HepG2 (cell line): ENCODE measurements around the gene CCDC9B. TPM values are rescaled to one million over a fixed set of nuclear protein-coding genes. Genes with fewer than 3 reads are reported as not detected.

Experiments used
- ARID2 ChIP-seq: sonication (generic); formaldehyde crosslinking; IDR thresholded peaks from 2 replicates; pipeline ENCODE4 v1.8.1; 2022; ENCODE audit warnings: mild to moderate bottlenecking, missing genetic modification reagents, borderline replicate concordance
- CBX1 ChIP-seq: IDR thresholded peaks from one replicate; pipeline ENCODE4 v1.6.1; 2016; ENCODE audit warnings: antibody characterized with exemption, low read depth
- KDM2A ChIP-seq: sonication (generic); formaldehyde crosslinking; IDR thresholded peaks from 2 replicates; pipeline ENCODE4 v1.4.0; 2020; ENCODE audit warnings: low read depth, missing genetic modification reagents, borderline replicate concordance
- KLF13 ChIP-seq: sonication (generic); formaldehyde crosslinking; IDR thresholded peaks from 2 replicates; pipeline ENCODE4 v1.4.0; 2020; ENCODE audit warnings: mild to moderate bottlenecking, missing genetic modification reagents
- KLF6 ChIP-seq: IDR thresholded peaks from 2 replicates; pipeline ENCODE4 v1.8.0; 2016; ENCODE audit warnings: missing biosample characterization, missing genetic modification reagents
- MAFK ChIP-seq, 2 experiments: IDR thresholded peaks in 1 of 2; conservative IDR thresholded peaks in 1 of 2; 2 replicates each; pipeline ENCODE4 v1.6.1; 2011; ENCODE audit warnings: improper control_type of control experiment in 2 of 2, low read length in 2 of 2
- MIXL1 ChIP-seq: IDR thresholded peaks from 2 replicates; pipeline ENCODE4 v1.6.1; 2016
- PLRG1 ChIP-seq: fragments of 450-650 bp; conservative IDR thresholded peaks from 2 replicates; pipeline ENCODE4 v1.6.1; 2016
- RFXAP ChIP-seq: sonication (generic); formaldehyde crosslinking; IDR thresholded peaks from 2 replicates; pipeline ENCODE4 v1.4.0; 2020; ENCODE audit warnings: missing genetic modification reagents, borderline replicate concordance
- SOX5 ChIP-seq: IDR thresholded peaks from 2 replicates; pipeline ENCODE4 v1.6.1; 2016; ENCODE audit warnings: borderline replicate concordance
- SYNCRIP ChIP-seq: fragments of 200-400 bp; formaldehyde crosslinking; IDR thresholded peaks from 2 replicates; pipeline ENCODE4 v1.6.1; 2018; ENCODE audit warnings: mild to moderate bottlenecking, low read depth, low read length; ENCODE audit not compliant: insufficient read depth
- TAF15 ChIP-seq: fragments of 200-400 bp; formaldehyde crosslinking; IDR thresholded peaks from one replicate; pipeline ENCODE4 v1.6.1; 2018; ENCODE audit warnings: mild to moderate bottlenecking, low read depth, low read length; ENCODE audit not compliant: poor library complexity, severe bottlenecking
- YEATS4 ChIP-seq: sonication (generic); formaldehyde crosslinking; IDR thresholded peaks from 2 replicates; pipeline ENCODE4 v1.4.0; 2020; ENCODE audit warnings: missing genetic modification reagents, borderline replicate concordance
- ZNF17 ChIP-seq: sonication (generic); formaldehyde crosslinking; IDR thresholded peaks from 2 replicates; pipeline ENCODE4 v1.5.0; 2020; ENCODE audit warnings: mild to moderate bottlenecking, missing genetic modification reagents
- ZNF562 ChIP-seq: sonication (generic); formaldehyde crosslinking; IDR thresholded peaks from 2 replicates; pipeline ENCODE4 v1.8.0; 2022; ENCODE audit warnings: missing genetic modification reagents, borderline replicate concordance
- ZSCAN22 ChIP-seq: sonication (generic); formaldehyde crosslinking; IDR thresholded peaks from 2 replicates; pipeline ENCODE4 v1.4.0; 2020; ENCODE audit warnings: mild to moderate bottlenecking, missing genetic modification reagents
- polyA plus RNA-seq, 8 experiments: library from polyadenylated mRNA; depleted of rRNA in 3 of 8; stranded (reverse) in 7 of 8; unstranded in 1 of 8; fragments of >200 nt; fragmentation: Illumina TruSeq in 4 of 8; extraction: Trizol in 4 of 8; gene quantifications; 2 replicates each; pipeline versions ENCODE4 v1.2.1 to v1.2.3, GENCODE V29; 2011 to 2016; ENCODE audit warnings: low read depth in 4 of 8, missing spikeins in 1 of 8, mixed read lengths in 1 of 8; ENCODE audit not compliant: insufficient read depth in 1 of 8
- total RNA-seq, 5 experiments: library from RNA; depleted of rRNA; stranded (reverse); fragments of >200 nt; fragmentation: Illumina TruSeq; extraction: Trizol; gene quantifications; 2 replicates each; pipeline ENCODE4 v1.2.3, GENCODE V29; 2016; ENCODE audit warnings: low read depth in 1 of 5
- TF ChIP-seq, protein P1 (sequence below): sonication (generic); formaldehyde crosslinking; IDR thresholded peaks from 2 replicates; pipeline ENCODE4 v1.5.1; 2020; ENCODE audit warnings: missing genetic modification reagents, mild to moderate bottlenecking, borderline replicate concordance
- TF ChIP-seq, protein P2 (sequence below): sonication (generic); formaldehyde crosslinking; IDR thresholded peaks from 2 replicates; pipeline ENCODE4 v1.5.0; 2020; ENCODE audit warnings: mild to moderate bottlenecking, missing genetic modification reagents, borderline replicate concordance
- TF ChIP-seq, protein P3 (sequence below): sonication (generic); formaldehyde crosslinking; IDR thresholded peaks from 2 replicates; pipeline ENCODE4 v1.5.1; 2020; ENCODE audit warnings: mild to moderate bottlenecking, missing genetic modification reagents, borderline replicate concordance
- TF ChIP-seq, protein P4 (sequence below): sonication (generic); formaldehyde crosslinking; IDR thresholded peaks from 2 replicates; pipeline ENCODE4 v1.8.0; 2022; ENCODE audit warnings: missing genetic modification reagents, mild to moderate bottlenecking, moderate library complexity, borderline replicate concordance

Gene CCDC9B
- total and polyA plus RNA-seq, 2 of the 13 experiments (the other 11 are each of a cell fraction or from before 2014, with no cell fraction given): 0.98 to 1.6 TPM

DNA sequence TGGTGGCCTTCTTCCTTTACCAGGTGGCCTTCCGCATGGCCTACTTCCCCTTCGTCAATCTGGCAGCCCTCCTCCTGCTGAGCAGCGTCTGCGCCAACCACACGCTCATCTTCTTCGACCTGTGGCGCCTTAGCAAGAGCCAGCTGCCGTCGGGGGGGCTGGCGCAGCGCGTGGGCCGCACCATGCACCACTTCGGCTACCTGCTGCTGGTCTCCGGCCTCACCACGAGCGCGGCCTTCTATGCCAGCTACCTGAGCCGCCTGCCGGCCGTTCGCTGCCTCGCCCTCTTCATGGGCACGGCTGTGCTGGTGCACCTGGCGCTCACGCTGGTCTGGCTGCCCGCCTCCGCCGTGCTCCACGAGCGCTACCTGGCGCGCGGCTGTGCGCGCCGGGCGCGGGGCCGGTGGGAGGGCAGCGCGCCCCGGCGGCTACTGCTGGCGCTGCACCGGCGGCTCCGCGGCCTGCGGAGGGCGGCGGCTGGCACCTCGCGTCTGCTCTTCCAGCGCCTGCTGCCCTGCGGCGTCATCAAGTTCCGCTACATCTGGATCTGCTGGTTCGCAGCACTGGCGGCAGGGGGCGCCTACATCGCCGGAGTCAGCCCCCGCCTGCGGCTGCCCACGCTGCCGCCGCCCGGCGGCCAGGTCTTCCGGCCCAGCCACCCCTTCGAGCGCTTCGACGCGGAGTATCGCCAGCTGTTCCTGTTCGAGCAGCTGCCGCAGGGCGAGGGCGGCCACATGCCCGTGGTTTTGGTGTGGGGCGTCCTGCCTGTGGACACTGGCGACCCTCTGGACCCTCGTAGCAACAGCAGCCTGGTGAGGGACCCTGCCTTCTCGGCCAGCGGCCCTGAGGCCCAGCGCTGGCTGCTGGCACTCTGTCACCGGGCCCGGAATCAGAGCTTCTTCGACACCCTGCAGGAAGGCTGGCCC lies 27.2 kb upstream of the CCDC9B start (continued):
- peak; percentile 86; the same call in 1 of the 2 replicates for TF ChIP-seq ARID2
- TF ChIP-seq, protein P1, sequence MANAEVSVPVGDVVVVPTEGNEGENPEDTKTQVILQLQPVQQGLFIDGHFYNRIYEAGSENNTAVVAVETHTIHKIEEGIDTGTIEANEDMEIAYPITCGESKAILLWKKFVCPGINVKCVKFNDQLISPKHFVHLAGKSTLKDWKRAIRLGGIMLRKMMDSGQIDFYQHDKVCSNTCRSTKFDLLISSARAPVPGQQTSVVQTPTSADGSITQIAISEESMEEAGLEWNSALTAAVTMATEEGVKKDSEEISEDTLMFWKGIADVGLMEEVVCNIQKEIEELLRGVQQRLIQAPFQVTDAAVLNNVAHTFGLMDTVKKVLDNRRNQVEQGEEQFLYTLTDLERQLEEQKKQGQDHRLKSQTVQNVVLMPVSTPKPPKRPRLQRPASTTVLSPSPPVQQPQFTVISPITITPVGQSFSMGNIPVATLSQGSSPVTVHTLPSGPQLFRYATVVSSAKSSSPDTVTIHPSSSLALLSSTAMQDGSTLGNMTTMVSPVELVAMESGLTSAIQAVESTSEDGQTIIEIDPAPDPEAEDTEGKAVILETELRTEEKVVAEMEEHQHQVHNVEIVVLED (CRISPR knock-in tag): peak; percentile 59; the same call in 1 of the 2 replicates
- peak; percentile 79; the same call in 1 of the 2 replicates for TF ChIP-seq ZNF17 (CRISPR knock-in tag)
- TF ChIP-seq MIXL1 (CRISPR knock-in tag): peak; percentile 67; the same call in 1 of the 2 replicates
- peak; percentile 60; the same call in 1 of the 2 replicates for TF ChIP-seq KLF13 (CRISPR knock-in tag)
- TF ChIP-seq ZNF562: peak; percentile 94
- peak; percentile 93 for TF ChIP-seq RFXAP (CRISPR knock-in tag)
- peak; percentile 94 for TF ChIP-seq KDM2A (CRISPR knock-in tag)
- no peak for TF ChIP-seq CBX1
- peak; percentile 98 for TF ChIP-seq KLF6 (CRISPR knock-in tag)
- peak; percentile 86 for TF ChIP-seq YEATS4 (CRISPR knock-in tag)
- no peak for TF ChIP-seq PLRG1
- peak; percentile 24; the same call in 1 of the 2 replicates for TF ChIP-seq SOX5 (CRISPR knock-in tag)
- TF ChIP-seq MAFK (conservative IDR thresholded peaks at IDR 0.05 in 1 of 2, IDR thresholded peaks at IDR 0.05 in 1 of 2; ENCODE audit: low read length in 2 of 2): no peak
- TF ChIP-seq TAF15: no peak
- peak; percentile 76; the same call in 1 of the 2 replicates for TF ChIP-seq ZSCAN22 (CRISPR knock-in tag)
- TF ChIP-seq SYNCRIP: no peak
- TF ChIP-seq, protein P2, sequence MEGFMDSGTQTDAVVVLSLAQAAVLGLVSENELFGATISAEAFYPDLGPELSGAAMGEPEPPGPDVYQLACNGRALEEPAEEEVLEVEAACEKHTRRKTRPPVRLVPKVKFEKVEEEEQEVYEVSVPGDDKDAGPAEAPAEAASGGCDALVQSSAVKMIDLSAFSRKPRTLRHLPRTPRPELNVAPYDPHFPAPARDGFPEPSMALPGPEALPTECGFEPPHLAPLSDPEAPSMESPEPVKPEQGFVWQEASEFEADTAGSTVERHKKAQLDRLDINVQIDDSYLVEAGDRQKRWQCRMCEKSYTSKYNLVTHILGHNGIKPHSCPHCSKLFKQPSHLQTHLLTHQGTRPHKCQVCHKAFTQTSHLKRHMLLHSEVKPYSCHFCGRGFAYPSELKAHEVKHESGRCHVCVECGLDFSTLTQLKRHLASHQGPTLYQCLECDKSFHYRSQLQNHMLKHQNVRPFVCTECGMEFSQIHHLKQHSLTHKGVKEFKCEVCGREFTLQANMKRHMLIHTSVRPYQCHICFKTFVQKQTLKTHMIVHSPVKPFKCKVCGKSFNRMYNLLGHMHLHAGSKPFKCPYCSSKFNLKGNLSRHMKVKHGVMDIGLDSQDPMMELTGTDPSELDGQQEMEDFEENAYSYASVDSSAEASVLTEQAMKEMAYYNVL (CRISPR knock-in tag): 0 out of 2 replicates have a peak, but pooled peaks have one; percentile 32
- TF ChIP-seq, protein P3, sequence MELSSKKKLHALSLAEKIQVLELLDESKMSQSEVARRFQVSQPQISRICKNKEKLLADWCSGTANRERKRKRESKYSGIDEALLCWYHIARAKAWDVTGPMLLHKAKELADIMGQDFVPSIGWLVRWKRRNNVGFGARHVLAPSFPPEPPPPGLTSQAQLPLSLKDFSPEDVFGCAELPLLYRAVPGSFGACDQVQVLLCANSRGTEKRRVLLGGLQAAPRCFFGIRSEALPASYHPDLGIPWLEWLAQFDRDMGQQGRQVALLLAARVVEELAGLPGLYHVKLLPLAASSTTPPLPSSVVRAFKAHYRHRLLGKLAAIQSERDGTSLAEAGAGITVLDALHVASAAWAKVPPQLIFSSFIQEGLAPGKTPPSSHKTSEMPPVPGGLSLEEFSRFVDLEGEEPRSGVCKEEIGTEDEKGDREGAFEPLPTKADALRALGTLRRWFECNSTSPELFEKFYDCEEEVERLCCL (CRISPR knock-in tag): peak; percentile 59; the same call in 1 of the 2 replicates
- TF ChIP-seq, protein P4, sequence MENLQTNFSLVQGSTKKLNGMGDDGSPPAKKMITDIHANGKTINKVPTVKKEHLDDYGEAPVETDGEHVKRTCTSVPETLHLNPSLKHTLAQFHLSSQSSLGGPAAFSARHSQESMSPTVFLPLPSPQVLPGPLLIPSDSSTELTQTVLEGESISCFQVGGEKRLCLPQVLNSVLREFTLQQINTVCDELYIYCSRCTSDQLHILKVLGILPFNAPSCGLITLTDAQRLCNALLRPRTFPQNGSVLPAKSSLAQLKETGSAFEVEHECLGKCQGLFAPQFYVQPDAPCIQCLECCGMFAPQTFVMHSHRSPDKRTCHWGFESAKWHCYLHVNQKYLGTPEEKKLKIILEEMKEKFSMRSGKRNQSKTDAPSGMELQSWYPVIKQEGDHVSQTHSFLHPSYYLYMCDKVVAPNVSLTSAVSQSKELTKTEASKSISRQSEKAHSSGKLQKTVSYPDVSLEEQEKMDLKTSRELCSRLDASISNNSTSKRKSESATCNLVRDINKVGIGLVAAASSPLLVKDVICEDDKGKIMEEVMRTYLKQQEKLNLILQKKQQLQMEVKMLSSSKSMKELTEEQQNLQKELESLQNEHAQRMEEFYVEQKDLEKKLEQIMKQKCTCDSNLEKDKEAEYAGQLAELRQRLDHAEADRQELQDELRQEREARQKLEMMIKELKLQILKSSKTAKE (CRISPR knock-in tag): peak; percentile 65; the same call in 1 of the 2 replicates
